Measurements from ENCODE around the gene NLGN1.

The NLGN1 gene

DNA sequence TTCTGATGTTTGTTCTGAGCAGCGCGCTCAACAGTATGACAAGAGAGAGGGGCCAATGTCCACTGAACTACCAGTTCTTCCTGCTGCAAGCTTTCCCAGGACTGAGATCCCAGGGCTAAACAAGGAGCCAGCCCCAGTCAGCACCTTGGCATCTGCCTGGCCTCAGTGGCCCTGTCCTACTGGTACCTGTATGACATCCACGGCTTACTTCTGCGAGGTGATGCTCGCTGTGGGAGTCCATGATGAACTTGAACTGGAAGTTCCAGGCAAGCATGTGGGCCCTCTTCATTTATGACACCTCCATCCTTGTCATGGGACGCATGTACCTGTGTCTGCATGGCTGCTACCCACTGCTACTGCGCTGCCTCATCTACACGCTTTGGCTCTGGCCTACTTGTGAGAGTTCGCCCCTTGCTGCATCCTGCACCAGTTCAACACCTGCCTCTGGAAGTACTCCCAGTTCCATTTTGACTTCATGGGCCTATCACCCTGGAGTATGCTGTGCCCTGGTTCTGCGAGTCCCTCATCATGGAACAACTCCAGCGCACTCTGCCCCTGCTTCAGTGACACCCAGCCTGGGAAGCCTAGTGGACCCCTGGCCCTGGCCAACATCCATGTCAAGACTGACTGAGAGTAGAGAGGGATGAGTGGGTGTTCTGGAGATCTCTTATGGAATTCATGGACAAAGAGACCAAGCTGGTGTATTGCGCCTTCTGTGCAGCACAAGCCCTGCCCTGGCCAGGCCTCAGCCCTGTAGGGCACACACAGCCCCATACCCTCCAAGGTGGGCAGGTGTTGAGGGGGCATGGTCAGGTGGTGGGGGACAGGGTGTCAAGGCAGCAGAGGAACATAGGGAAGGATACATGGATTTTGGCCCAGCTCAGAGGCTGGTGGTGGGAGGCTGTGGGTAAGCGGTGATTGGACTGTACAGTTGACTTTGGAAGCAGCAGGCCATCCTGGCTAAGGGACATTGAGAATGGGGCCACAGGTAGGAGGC, 246.8 kb downstream of the NLGN1 start:
- DNase-seq = no peak

DNA sequence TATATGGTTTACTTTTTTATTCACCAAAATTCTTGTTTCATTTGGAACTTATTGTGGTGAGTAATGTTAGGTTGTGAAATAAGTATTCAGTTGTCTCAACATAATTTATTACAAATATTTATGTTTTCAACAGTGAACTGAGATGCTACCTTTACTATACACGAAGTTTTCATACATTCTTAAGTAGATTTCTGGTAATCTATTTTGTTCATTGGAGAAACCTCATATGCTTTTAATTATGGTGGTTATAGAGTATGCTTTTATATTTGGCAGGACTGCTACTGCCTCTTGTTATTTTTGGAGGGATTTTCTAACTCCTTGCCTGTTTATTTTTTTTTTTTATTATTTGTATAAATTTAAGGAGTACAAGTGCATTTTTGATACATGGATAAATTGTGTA, 253.1 kb downstream of the NLGN1 start:
- DNase-seq = no peak

DNA sequence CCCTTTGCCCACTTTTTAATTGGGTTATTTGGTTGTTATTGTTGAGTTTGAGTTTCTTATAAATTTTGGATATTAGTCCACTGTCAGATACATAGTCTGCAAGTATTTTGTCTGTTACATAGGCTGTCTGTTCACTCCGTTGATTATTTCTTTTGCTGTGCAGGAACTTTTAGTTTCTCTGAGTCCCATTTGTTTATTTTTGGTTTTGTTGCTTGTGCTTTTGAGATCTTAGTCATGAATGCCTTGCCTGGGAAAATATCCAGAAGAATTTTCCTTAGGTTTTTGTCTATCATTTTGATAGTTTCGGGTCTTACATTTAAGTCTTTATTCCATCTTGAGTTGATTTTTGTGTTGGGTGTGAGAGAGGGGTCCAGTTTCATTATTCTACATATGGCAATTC, 254.5 kb downstream of the NLGN1 start:
- no peak for DNase-seq

DNA sequence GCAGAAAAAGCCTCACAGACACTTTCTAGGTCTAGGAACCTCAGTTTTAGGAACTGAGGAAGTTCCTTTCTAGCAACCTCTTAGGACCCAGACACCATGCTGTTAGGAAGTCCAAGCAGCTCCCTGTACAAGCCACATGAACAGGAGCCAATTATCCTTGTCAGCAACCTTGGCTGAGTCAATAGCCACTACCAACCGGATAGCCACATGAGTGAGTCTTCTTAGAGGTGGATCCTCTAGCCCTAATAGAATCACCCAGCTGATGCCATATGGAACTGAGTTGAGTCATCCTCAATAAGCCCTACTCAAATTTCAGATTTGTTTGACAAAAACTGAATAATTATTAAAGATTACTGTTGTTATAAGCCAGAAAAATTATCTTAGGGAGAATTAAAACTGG, 256.2 kb downstream of the NLGN1 start:
- DNase-seq = no peak

DNA sequence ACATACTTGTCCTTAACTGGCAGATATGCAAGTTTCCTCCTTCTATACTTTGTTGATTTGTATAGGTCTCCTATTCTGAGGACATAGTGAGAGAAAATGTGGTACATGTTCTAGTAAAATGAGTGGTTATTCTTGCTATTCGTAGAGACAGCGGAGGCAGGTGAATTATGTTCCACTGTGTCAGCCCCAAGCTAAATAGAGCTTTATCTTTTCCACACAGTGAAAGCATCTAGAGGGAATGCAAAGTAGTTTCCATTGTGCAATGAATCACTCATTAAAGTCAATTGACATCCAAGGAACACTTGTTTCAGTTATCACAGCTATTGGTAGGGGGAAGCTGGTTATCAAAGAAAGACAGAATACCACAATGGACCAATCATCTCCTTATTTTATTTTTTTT, 262.4 kb downstream of the NLGN1 start:
- no peak for DNase-seq

DNA sequence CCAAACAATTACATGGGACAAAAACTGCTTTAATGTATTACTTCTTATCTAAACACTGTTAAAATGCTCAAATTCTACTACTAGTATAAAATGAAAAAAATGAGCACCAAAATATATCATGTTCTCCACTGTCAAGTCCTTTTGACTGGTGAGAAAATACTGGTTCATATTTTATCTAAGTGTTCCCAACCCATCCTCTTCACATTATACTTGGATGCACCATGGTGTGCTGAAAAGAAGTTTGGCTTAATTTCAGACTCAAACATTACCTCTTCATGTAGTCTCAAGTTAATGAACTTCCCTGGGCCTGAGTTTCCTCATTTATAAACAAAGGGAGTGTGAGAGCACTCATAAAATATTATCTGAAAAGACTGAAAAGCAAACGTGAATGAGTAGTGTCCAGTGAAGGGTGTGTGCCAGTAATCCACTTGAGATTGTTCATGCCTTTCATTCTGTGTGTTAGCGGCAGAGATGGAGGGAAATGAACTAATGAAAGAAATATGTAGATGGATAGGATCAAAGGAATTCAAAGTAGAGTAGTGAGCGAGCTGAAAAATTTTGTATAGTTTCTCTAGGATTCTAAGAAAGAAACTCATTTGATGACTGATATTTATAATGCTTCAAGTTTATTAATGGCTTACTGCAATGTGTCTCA, 263.2 kb downstream of the NLGN1 start:
- no peak for DNase-seq

DNA sequence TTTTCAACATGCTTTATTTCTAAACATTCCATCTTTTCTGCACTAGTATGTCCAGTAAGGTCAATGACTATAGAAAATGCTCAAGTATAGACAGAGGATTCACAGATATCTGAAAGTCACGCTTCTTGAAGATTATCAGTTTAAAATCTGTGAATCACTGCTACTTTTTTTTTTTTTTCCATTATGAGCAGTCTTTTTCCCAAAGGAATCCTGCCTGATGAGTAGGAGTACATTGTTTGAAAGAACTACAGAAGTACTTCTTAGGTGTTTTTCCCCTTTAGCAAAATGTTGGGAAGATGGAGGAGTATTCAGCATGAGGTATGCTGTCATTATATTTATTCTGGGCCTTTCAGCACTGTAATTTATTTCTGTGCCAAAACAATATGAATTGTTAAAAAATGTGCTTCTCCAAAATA, 266.2 kb downstream of the NLGN1 start:
- DNase-seq = no peak

DNA sequence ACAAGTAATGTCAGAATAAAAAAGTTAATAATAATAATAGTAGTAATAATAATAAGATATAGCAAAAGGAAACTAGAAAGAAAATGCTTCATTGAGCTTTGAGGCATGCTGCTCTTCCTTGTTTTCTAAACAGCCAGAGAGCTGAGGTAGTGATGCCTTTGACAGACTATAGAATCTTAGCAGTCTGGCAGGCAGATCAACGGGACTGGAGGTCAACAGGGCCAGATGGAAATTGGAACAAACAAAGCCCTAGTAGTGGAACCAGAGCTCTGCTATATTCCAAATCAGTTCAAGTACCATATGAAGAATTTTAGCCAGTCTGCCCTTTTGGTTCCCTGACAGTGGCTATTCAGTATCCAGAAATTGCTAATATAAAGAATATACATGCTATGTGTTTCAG, 278.6 kb downstream of the NLGN1 start:
- DNase-seq = no peak

DNA sequence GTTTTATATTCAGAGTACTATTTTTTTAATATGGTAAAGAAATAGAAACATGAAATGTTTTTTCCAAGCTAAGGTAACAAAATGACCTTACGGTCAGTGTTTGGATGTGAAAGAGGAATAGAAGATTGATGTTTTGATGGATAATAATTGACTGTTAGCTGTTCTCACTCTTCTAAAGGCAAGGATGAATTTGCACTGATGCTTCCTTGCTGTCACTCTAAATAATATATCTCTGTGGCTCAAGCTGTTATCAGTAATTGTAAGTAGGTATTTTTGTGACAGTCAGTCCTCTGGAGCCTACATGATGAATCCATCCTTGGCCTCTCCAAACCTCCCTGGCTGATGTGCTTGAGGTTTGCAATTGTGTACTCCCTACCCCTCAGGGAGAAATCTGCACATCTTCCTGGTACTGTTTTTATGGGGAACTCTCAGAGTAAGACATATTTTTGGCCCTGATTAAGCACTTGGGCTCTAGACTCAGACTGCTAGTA, 283.7 kb downstream of the NLGN1 start:
- no peak for DNase-seq

DNA sequence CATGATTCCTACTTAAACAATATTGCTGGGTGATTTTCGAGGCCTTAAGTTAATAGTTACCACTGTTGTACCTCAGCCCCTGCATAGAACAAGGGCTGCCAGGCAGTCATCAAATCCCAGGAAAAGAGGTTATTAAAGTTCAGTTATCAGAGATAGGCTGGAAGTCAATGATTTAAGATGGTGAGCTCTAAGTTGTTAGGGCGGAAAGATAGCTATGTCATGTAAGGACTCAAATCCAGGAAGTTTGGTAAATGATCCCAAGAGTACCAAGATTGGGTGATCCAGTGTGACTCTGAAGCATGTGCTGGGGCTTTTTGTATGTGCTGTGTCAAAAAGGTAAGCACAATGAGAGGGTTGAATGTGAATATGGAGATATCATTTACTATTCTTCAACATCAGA, 287.9 kb downstream of the NLGN1 start:
- DNase-seq = no peak

DNA sequence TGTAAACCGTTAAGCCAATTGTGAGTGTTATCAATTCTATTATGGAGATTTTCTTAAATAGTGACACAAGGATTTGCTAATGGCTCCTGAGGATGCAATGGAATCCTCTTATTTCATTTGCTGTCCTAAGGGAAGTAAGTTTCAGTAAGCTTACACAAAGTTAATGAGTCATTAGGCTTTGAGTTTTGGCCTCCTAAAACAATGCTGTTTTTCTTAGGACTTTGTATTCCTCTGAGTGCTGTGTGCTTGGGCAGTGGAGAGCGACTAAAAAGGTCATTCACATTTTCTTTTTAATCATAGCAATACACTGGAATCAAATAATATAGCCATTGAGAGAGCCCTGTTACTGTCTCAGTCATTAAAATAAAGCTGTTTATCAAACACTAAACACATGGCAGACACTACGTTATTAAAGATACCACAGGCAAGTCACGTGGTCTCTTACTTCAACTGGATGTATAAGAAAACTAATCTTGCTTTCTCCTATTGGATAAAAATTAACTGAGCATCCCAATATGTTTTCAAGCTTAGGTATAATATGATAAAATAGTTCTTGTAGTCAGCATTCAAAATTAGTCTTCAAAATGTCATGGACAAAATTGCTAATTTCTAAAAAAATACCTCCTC, 290.8 kb downstream of the NLGN1 start:
- no peak for DNase-seq

DNA sequence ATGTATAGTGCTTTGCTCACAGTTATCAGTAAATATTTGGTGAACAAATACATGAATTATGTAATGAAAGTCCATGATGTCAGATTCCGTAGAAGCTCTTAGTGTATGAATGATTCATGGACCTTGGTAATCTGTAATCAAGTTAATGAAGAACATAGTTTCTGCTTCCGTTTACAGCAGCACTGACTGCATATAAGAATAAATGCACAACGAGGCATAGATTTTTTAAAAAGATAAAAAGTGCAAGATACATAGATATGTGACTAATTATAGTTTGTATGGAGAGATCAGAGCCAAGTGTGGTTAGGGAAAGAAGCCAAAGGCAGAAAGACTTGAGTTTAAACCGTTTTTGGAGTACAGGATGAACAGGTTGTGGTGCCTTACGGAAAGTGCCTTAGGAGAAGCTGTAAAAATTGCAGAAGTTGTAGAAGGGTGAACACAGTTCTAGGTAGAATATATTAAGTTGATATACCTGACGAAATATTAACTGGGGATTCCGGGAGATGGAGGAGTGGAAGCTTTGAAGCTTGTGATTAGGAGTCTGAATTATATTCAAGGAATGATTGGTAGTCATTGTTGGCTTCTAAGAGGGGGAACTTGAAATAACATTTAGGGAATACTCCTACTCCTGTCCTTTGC, 293.1 kb downstream of the NLGN1 start:
- DNase-seq = no peak

DNA sequence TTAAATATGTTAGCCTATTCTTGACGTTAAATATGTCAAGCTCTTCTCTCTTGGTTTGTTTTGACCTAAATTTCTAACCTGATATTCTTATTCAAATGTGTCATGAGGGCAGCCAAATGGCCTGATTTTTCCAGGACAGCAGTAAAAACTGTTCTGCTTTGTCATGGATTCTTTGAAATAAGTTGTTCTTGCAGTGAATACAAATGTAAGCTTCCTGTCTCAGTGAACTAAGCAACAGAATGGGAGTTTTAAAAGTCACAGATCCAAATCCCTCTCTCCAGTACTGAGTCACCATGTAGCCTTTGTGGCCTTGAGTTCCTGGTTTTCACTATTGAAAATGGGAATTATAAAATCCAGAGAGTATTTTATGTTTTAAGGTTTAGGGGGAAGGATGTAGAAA, 301.8 kb downstream of the NLGN1 start:
- DNase-seq = no peak

DNA sequence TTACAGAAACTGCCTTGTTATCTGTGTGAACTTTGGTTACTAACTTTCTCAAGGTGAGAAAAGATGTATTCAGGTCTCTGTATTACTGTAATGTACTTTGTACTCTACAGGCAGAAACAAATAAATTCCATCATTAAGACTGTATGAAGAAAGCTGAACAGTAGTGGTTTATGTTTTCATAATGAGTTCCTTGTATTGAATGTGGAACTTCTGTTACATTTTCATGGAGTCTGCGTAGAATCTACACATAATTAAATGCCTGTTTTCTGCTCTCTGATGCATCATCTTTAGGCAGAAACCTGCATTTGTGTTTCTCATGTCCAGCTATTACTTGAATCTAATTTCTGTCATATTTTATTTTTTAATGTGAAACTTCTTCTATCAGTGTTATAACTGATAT, 302.8 kb downstream of the NLGN1 start:
- DNase-seq = no peak

DNA sequence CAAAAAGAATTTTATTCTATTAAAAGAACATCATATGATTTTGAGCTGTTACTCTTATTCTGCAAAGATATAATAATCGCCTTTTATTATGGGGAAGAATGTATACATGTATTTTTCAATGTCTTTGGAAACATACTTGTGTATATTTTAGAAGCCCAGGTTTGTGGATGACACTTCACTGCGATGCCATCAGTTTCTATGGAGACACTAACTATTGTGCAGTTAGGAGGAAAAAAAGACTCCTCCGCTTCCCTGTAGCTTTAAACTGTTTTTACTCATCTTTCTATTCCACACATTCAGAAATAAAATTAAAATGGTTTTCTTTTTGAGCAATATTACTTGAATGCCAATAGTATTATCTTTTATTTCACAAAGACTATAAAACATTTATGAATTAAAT, 305.0 kb downstream of the NLGN1 start:
- no peak for DNase-seq

DNA sequence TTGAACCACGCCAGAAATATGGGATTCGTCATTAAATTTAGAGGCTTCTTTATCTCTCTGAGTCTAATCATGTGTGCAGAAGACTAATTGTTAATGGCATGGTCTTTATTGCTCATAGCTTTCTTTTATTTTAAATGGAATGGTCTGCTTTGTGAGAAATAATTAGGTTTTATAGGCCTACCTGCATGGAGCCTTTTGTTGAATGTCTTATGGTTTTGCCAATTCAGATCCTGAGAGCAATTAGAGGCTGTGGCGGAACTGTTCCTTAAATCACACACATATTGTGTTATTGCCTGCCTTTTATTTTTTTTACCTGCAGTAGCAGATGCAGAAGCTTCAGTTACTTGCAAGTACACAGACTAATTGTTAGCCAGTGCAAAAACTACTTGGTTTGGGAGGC, 306.2 kb downstream of the NLGN1 start:
- DNase-seq = no peak

DNA sequence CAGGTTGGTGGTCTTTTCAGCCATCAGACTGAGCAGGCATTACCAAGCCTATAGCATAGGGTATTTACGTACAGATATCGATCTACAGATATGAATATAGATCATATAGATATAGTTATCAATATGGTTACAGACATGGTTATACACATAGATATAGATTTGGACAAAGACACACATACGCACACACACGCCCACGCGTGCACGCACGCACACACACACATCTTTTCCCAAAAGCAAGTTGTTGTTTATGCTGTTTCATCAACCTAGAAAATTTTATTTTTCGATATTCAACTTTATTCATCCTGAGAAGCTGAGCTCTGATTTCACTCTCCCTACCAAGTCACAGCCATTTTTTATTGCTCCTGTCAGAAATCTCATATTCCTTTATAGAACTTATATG, 309.1 kb downstream of the NLGN1 start:
- DNase-seq = no peak

DNA sequence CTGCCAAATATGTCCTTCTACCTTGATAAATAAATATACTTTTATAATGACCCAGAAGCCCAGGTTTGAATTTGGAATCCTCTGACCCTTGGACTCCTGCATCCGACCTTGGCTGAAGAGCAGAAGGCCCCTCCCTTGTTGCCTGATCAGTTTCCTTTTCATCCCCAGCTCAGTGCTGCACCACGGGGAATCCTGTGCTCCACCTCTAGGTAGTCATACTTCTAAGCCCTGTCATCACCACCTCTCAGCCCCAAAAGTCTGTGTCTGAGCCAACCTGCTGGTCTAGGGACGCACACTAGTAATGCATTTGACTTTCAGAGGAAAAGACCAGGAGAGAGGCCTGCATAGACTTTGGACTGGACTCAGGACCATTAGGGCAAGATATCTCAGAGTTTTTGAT, 310.6 kb downstream of the NLGN1 start:
- DNase-seq = no peak

DNA sequence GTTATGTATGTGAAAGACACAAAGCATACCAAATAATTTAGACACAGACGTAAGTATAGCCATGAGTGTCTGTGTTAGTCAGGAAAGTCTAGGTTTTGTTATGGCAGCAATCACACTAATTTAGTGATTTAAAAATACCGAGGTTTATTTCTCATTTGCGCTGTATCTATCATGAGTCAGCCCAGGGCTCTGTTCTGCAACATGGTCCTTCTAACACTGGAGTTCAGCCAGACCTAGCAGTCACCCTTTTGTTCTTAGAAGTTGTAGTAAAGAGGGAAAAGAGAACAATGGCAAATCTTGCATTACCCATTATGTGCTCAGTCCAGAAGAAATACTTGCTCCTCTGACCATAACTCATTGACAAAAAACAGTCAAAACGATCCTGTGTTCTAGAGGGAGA, 311.5 kb downstream of the NLGN1 start:
- no peak for DNase-seq

DNA sequence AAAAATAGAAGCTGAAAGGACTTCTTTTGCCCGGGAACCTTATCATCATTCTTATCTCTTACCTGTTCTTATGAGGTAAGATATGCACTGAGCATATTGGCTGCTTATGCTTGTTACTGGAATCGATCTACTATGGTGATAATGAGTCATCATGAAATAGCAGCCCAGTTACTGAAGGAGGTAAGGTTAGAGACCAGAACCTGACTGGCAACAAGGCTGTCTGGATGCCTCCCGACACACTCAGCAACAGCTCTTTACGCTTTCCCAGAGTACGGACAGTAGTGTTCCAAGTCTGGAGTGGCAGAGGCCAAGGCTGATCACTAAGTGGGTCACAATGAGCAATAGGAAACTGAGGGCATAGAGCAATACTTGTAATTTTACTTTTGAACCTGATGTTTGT, 314.1 kb downstream of the NLGN1 start:
- no peak for DNase-seq

DNA sequence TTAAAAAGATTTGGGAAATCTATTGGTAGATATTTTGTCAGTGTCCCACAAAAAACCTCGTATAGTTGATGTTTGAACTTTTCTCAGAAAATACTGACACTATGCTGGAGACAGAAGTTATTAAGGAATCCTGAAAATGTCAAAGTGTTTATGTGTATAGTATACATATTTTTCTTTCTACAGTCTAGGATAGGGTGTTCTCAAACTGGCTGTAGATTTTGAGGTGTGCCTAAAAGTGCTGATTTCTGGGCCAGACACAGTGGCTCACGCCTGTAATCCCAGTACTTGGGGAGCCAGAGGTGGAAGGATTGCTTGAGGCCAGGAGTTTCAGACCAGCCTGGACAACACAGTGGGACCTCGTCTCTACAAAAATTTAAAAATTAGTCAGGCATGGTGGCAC, 322.0 kb downstream of the NLGN1 start:
- DNase-seq = no peak

DNA sequence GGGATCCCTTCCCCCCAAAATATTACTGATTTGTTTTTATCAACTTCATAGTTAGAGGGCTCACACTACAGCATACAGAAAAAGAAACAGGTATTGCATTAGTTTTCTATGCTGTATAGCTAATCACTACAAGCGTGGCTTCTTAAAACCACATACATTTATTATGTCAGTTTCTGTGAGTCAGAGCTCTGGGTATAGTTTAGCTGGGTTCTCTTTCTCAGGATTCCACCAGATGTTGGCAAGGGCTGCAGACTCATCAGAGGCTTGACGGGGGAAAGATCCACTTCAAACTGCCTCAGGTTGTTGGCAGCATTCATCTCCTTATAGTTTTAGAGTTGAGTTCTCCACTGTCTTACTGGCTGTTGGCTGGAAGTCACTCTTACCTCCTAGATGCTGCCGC, 328.0 kb downstream of the NLGN1 start:
- no peak for DNase-seq

DNA sequence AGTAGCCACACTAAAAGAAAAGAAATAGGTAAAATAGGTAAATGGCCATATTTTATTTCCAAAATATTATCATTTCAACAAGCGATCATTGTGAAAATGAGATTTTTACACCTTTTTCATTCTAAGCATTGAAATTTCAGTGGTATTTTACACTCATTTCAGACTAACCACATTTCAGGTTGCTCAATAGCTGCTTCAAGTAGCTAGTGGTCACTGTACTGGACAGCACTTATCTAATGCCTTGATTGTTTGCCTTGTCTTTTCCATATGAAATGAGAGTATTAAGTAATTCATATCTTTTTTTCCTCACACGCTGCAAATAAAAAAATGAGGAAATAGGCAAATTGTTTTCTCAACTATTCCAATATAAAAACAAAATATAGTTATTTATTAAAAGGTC, 332.8 kb downstream of the NLGN1 start:
- DNase-seq = no peak
